GM12878 (cell line): ENCODE measurements around the gene NAA11. TPM values are rescaled to one million over a fixed set of nuclear protein-coding genes. Genes with fewer than 3 reads are reported as not detected.

Experiments used
- ATAC-seq: fragments of 200-7000 bp; cut with Tn5 transposase; 3 replicates; pipeline ENCODE4 v1.9.1; 2020; ENCODE audit warnings: mild to moderate bottlenecking, moderate library complexity
- BruUV-seq: library from RNA; stranded (reverse); fragments of 400-500 nt; replicated peaks from 2 replicates; lab custom pipeline; 2021; lab: Mats Ljungman, UMichigan
- CTCF ChIA-PET: fragments of 300-600 bp; sonication (Branson Sonifier 250); formaldehyde crosslinking; extraction: SDS; loops from one replicate; lab custom pipeline; 2021; ENCODE audit warnings: inconsistent platforms; lab: Yijun Ruan, JAX
- POLR2A ChIA-PET: fragments of 350-600 bp; formaldehyde crosslinking; extraction: SDS; loops from one replicate; lab custom pipeline; 2021; ENCODE audit warnings: inconsistent platforms; lab: Charles Lee
- RAD21 ChIA-PET: fragments of 300-600 bp; sonication (Branson Sonifier 250); formaldehyde crosslinking; loops from one replicate; lab custom pipeline; 2023; ENCODE audit warnings: antibody characterized with exemption; ENCODE audit not compliant: unreplicated experiment; lab: Charles Lee
- SMC1A ChIA-PET: fragments of 300-600 bp; sonication (Branson Sonifier 250); formaldehyde crosslinking; loops from one replicate; lab custom pipeline; 2023; ENCODE audit not compliant: unreplicated experiment, uncharacterized antibody; lab: Charles Lee
- DNase-seq: peaks from one replicate; pipeline ENCODE4 v3.0.0-alpha.2; 2011; ENCODE audit warnings: low read depth, low spot score
- FAIRE-seq: peaks from 3 replicates; lab custom pipeline; 2011; peaks lifted over from hg19 to GRCh38; lab: Jason Lieb, UNC
- H2AFZ ChIP-seq: 2 replicates; pipeline ENCODE4 v1.6.0; 2011; ENCODE audit warnings: low read depth, low read length, control low read depth; ENCODE audit not compliant: control insufficient read depth
- H3K27ac ChIP-seq: 2 replicates; pipeline ENCODE4 v1.5.1; 2011; ENCODE audit warnings: control low read depth; ENCODE audit not compliant: control insufficient read depth, insufficient read depth
- H3K27me3 ChIP-seq, 2 experiments: replicated peaks in 1 of 2; 2 replicates each; pipeline versions ENCODE4 v1.6.0 to v1.6.1; 2011; ENCODE audit warnings: low read length in 1 of 2; ENCODE audit not compliant: control insufficient read depth in 2 of 2, insufficient read depth in 2 of 2
- H3K36me3 ChIP-seq, 2 experiments: 2 replicates each; pipeline ENCODE4 v1.5.1; 2011; ENCODE audit warnings: low read length in 1 of 2; ENCODE audit not compliant: control insufficient read depth in 2 of 2, insufficient read depth in 2 of 2
- H3K4me1 ChIP-seq: 2 replicates; pipeline ENCODE4 v1.6.1; 2011; ENCODE audit warnings: mild to moderate bottlenecking, low read length, moderate library complexity, mixed read lengths; ENCODE audit not compliant: control insufficient read depth, insufficient read depth
- H3K4me2 ChIP-seq: 2 replicates; pipeline ENCODE4 v1.6.0; 2011; ENCODE audit warnings: control low read depth; ENCODE audit not compliant: control insufficient read depth, insufficient read depth
- H3K4me3 ChIP-seq: fragments of 200-600 bp; sonication (generic); 2 replicates; pipeline ENCODE4 v1.5.1; 2016
- H3K79me2 ChIP-seq: 2 replicates; pipeline ENCODE4 v1.6.0; 2011; ENCODE audit warnings: low read length; ENCODE audit not compliant: control insufficient read depth, insufficient read depth
- H3K9ac ChIP-seq: 2 replicates; pipeline ENCODE4 v1.8.0; 2011; ENCODE audit warnings: low read length, control low read depth, mixed read lengths; ENCODE audit not compliant: control insufficient read depth, insufficient read depth
- H3K9me3 ChIP-seq: replicated peaks from 3 replicates; pipeline ENCODE4 v1.5.1; 2011; ENCODE audit warnings: mild to moderate bottlenecking, low read length; ENCODE audit not compliant: control insufficient read depth, insufficient read depth
- H4K20me1 ChIP-seq: 2 replicates; pipeline ENCODE4 v1.6.0; 2011; ENCODE audit not compliant: control insufficient read depth, insufficient read depth
- GATAD2B ChIP-seq: fragments of 450-650 bp; conservative IDR thresholded peaks from 2 replicates; pipeline ENCODE4 v1.6.1; 2017; ENCODE audit warnings: low read depth, mild to moderate bottlenecking, moderate library complexity
- NRF1 ChIP-seq: conservative IDR thresholded peaks from 2 replicates; pipeline ENCODE4 v1.6.1; 2011; ENCODE audit warnings: mild to moderate bottlenecking, low read depth, low read length, improper control_type of control experiment
- RBBP5 ChIP-seq: fragments of 200-600 bp; sonication (generic); conservative IDR thresholded peaks from 2 replicates; pipeline ENCODE4 v1.6.1; 2016
- SIN3A ChIP-seq: IDR thresholded peaks from 2 replicates; pipeline ENCODE4 v1.6.1; 2012; ENCODE audit warnings: low read depth, low read length, improper control_type of control experiment
- TCF12 ChIP-seq: IDR thresholded peaks from 2 replicates; pipeline ENCODE4 v1.6.1; 2011; ENCODE audit warnings: low read depth, mild to moderate bottlenecking, low read length
- WGBS: methylation state at CpG from one replicate; pipeline ENCODE4 v1.1.6; 2016; ENCODE audit warnings: low lambda C conversion rate; ENCODE audit not compliant: insufficient replicate concordance, insufficient coverage; ENCODE audit errors: missing lambda C conversion rate; 5-methylcytosine and 5-hydroxymethylcytosine counted together
- in situ Hi-C: fragments of 300-500 bp; cut with MboI; formaldehyde crosslinking; loops from 9 replicates; pipeline ENCODE4 v1.14.3; 2018; ENCODE audit warnings: mixed read lengths
- intact Hi-C: fragments of 100-400 bp; cut with micrococcal nuclease; formaldehyde crosslinking; loops from one replicate; pipeline ENCODE4 v1.14.2; 2022; ENCODE audit not compliant: unreplicated experiment
- polyA plus RNA-seq, 11 experiments: library from polyadenylated mRNA; depleted of rRNA in 4 of 11; unstranded in 6 of 11; stranded (reverse) in 5 of 11; fragments of >200 nt; fragmentation: Nextera tagmentation in 4 of 11; fragmentation: Illumina TruSeq in 1 of 11; extraction: Ambion mirVana in 4 of 11; extraction: Trizol in 1 of 11; gene quantifications; 1 replicate in 1 of 11; 2 replicates in 10 of 11; pipeline versions ENCODE4 v1.2.1 to v1.2.3, GENCODE V29; 2011 to 2016; ENCODE audit warnings: inconsistent platforms in 2 of 11, missing spikeins in 2 of 11, low read depth in 1 of 11
- total RNA-seq, 4 experiments: library from RNA; depleted of rRNA in 3 of 4; stranded (reverse); fragments of >200 nt in 3 of 4; fragmentation: Illumina TruSeq in 1 of 4; extraction: Trizol in 1 of 4; gene quantifications; 2 replicates each; pipeline versions ENCODE4 v1.2.1 to v1.2.3, GENCODE V29; 2013 to 2021
- TF ChIP-seq, protein P1 (sequence below): IDR thresholded peaks from 2 replicates; pipeline ENCODE4 v1.6.1; 2011; ENCODE audit warnings: borderline replicate concordance, low read depth, mild to moderate bottlenecking, moderate library complexity, mixed read lengths, low read length; ENCODE audit not compliant: insufficient read depth; ENCODE audit errors: extremely low read length

NAA11 gene
- total and polyA plus RNA-seq, 10 of the 15 experiments (the other 5 are each of a cell fraction or from before 2014, with no cell fraction given) = 0.12 to 0.16 TPM; not detected in 8

DNA sequence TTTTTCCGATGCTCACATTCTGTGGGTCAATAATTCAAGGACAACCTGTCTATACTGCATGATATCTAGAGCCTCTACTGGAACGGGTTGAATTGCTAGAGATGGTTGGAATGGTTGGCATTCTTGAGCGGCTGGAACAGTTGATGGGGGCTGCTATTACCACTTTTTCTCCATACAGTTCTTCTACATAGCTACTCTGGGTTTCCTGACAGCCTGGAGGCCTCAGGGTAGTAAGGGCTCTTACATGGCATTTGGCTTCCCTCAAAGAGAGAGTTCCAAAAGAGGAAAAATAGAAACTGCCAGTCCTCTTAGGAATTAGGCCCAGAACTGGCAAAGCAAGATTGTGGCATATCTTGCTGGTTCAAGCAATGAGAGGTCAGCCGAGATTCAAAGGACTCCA lies 53.1 kb downstream of the NAA11 start:
- ChIA-PET SMC1A (no interaction called here), POLR2A (no interaction called here), CTCF (no interaction called here), RAD21 (no interaction called here)
- Histone ChIP-seq H4K20me1 (no peaks in the 10 kb centered on the region), H3K79me2 (no peaks in the 10 kb centered on the region), H3K9ac (no peak overlapping the region), H3K4me1 (no peaks in the 10 kb centered on the region), H3K9me3 (no peaks in the 10 kb centered on the region), H2AFZ (no peak overlapping the region), H3K27ac (no peak overlapping the region), H3K4me2 (no peak overlapping the region), H3K27me3 (no peaks in the 10 kb centered on the region), H3K4me3 (no peak overlapping the region)
- in situ Hi-C loops = no loop called here
- 21% methylated on average over 4 of the region's 4 CpGs for WGBS
- BruUV-seq = no TSS peak
- intact Hi-C loops = no loop called here
- DNase-seq (no peak), ATAC-seq (no peak), FAIRE-seq (no peak)
- TF ChIP-seq NRF1 (no peak), TCF12 (no peak)
- TF ChIP-seq, all 136 proteins: peak for 0
- no peaks in the 10 kb centered on the region for H3K36me3 ChIP-seq

DNA sequence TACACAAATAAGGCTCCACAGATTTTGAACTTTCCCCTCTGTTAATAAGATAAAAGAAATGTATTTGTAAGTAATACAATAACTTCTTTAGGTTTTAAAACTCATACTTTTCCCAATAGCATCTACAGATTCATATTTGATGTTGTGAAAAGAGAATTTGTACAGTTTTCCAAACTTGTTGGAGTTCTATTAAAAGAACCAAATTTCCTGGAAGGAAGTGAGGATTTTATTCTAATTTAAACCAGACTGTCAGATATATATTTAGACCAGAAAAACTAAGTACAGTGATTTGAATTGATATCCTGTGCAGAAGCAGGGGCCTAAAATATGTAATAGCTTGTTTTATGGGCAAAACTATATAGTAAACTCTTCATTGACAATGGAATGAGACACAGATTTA lies 53.7 kb downstream of the NAA11 start:
- BruUV-seq = no TSS peak
- intact Hi-C loops (no loop called here), in situ Hi-C loops (no loop called here)
- Histone ChIP-seq H3K4me1 (no peaks in the 10 kb centered on the region), H3K27me3 (no peaks in the 10 kb centered on the region), H3K27ac (no peak overlapping the region), H3K9me3 (no peaks in the 10 kb centered on the region), H4K20me1 (no peaks in the 10 kb centered on the region), H3K79me2 (no peaks in the 10 kb centered on the region), H3K4me2 (no peak overlapping the region), H2AFZ (no peak overlapping the region), H3K4me3 (no peak overlapping the region), H3K9ac (no peak overlapping the region), H3K36me3 (no peaks in the 10 kb centered on the region)
- SMC1A ChIA-PET = interaction anchor here (1.4 kb wide), 1 partner anchor 9 kb away, joined by 3 read pairs; no protein-coding TSS in a partner anchor
- POLR2A ChIA-PET = no interaction called here
- no peak for FAIRE-seq
- no peak for DNase-seq
- RAD21 ChIA-PET = no interaction called here
- CTCF ChIA-PET = no interaction called here
- TF ChIP-seq RBBP5 (no peak), SIN3A (no peak), GATAD2B (no peak)
- TF ChIP-seq, protein P1, sequence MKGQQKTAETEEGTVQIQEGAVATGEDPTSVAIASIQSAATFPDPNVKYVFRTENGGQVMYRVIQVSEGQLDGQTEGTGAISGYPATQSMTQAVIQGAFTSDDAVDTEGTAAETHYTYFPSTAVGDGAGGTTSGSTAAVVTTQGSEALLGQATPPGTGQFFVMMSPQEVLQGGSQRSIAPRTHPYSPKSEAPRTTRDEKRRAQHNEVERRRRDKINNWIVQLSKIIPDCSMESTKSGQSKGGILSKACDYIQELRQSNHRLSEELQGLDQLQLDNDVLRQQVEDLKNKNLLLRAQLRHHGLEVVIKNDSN = no peak
- no peak for ATAC-seq
